Measurements from ENCODE around the gene MGP.

Gene MGP

GRCh38 chr12:14928931-14929330 is 43.3 kb upstream of the MGP start:
- TF ChIP-seq ZC3H10 (CRISPR knock-in tag; IDR thresholded peaks at IDR 0.05) (no peak), SNAI2 (CRISPR knock-in tag; IDR thresholded peaks at IDR 0.05) (no peak), OSR1 (CRISPR knock-in tag; IDR thresholded peaks at IDR 0.05) (no peak), PPARA (CRISPR knock-in tag; IDR thresholded peaks at IDR 0.05; ENCODE audit: borderline replicate concordance) (no peak), RARB (CRISPR knock-in tag; IDR thresholded peaks at IDR 0.05) (no peak), CSDC2 (CRISPR knock-in tag; IDR thresholded peaks at IDR 0.05) (no peak), GLIS3 (CRISPR knock-in tag; IDR thresholded peaks at IDR 0.05) (peak; percentile 34; the same call in 1 of the 2 replicates), ZNF565 (CRISPR knock-in tag; conservative IDR thresholded peaks at IDR 0.05; ENCODE audit: low read depth) (no peak), ZFP30 (CRISPR knock-in tag; IDR thresholded peaks at IDR 0.05) (no peak), ZFP3 (CRISPR knock-in tag; IDR thresholded peaks at IDR 0.05) (no peak), CREB5 (CRISPR knock-in tag; IDR thresholded peaks at IDR 0.05; ENCODE audit: low read depth) (peak; percentile 22; the same call in 1 of the 2 replicates), TOX (CRISPR knock-in tag; IDR thresholded peaks at IDR 0.05; ENCODE audit: borderline replicate concordance) (no peak), ESRRG (CRISPR knock-in tag; IDR thresholded peaks at IDR 0.05) (no peak), CSRNP3 (CRISPR knock-in tag; IDR thresholded peaks at IDR 0.05) (no peak), ISL1 (CRISPR knock-in tag; IDR thresholded peaks at IDR 0.05) (peak; percentile 90), PATZ1 (CRISPR knock-in tag; IDR thresholded peaks at IDR 0.05; ENCODE audit: borderline replicate concordance) (no peak; the same call in 1 of the 2 replicates), POU6F1 (CRISPR knock-in tag; IDR thresholded peaks at IDR 0.05; ENCODE audit: borderline replicate concordance, low read depth) (no peak), ZNF70 (CRISPR knock-in tag; IDR thresholded peaks at IDR 0.05) (no peak), TCF4 (CRISPR knock-in tag; IDR thresholded peaks at IDR 0.05; ENCODE audit: borderline replicate concordance) (no peak)
- peak; percentile 89 for ATAC-seq

- no peak for ATAC-seq
- no peak for TF ChIP-seq TSHZ2 (CRISPR knock-in tag; IDR thresholded peaks at IDR 0.05)
- no peak for TF ChIP-seq TOX (CRISPR knock-in tag; IDR thresholded peaks at IDR 0.05; ENCODE audit: borderline replicate concordance)
Observed at GRCh38 chr12:14927267-14927666, 41.6 kb upstream of the MGP start.

GRCh38 chr12:14924541-14924940 is 38.9 kb upstream of the MGP start:
- ATAC-seq: no peak

More at GRCh38 chr12:14924541-14924940, 38.9 kb upstream of the MGP start:
- TF ChIP-seq GLIS3 (CRISPR knock-in tag; IDR thresholded peaks at IDR 0.05) (no peak), SNAI2 (CRISPR knock-in tag; IDR thresholded peaks at IDR 0.05) (no peak), CSDC2 (CRISPR knock-in tag; IDR thresholded peaks at IDR 0.05) (peak; percentile 29; the same call in 1 of the 2 replicates), OSR1 (CRISPR knock-in tag; IDR thresholded peaks at IDR 0.05) (no peak), ESRRG (CRISPR knock-in tag; IDR thresholded peaks at IDR 0.05) (no peak), TOX (CRISPR knock-in tag; IDR thresholded peaks at IDR 0.05; ENCODE audit: borderline replicate concordance) (no peak), TSHZ2 (CRISPR knock-in tag; IDR thresholded peaks at IDR 0.05) (no peak)

All from SK-N-SH treated with all-trans-retinoic acid at 6 μM for 48 hours (cell line).